Right lobe of liver (tissue), 4 donors: ENCODE measurements around the gene OPRM1.

Source experiments
- POLR2A ChIP-seq: fragments of 450-650 bp; IDR thresholded peaks from one replicate; pipeline ENCODE4 v1.6.1; 2017; ENCODE audit warnings: antibody characterized with exemption, mild to moderate bottlenecking
- TF ChIP-seq, protein P1 (sequence below), 4 donors: fragments of 200-600 bp in 3 of 4; fragments of 450-650 bp in 1 of 4; IDR thresholded peaks; one replicate each; pipeline versions ENCODE4 v1.5.1 to v1.8.0; 2016 to 2022; ENCODE audit warnings: antibody characterized with exemption in 4 of 4, mild to moderate bottlenecking in 2 of 4
- donor health status: DM: no; HTN: no; CAD: no.
- donor health status: DM: no; HTN: no; CAD: no.
- donor health status: DM: no; HTN: yes; CAD: no.

DNA sequence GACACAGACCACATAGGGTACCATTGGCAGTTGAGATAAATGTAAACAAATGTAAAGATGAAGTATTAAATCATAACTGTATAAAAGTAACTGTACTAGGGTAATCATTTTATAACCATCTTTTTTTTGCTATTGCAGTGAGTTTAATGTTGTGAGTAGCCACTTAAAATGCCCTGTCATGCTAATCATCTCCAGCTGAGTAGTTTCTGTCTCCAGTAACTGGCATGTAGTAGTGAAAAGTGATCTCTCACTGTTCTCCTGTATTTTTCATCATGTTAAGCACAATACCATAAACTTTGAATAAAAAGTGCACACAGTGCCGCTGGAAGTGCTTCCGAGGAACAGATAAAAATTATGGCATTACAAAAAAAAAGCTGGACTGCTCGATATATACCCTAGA, 45.0 kb upstream of the OPRM1 start:
- TF ChIP-seq, protein P1, sequence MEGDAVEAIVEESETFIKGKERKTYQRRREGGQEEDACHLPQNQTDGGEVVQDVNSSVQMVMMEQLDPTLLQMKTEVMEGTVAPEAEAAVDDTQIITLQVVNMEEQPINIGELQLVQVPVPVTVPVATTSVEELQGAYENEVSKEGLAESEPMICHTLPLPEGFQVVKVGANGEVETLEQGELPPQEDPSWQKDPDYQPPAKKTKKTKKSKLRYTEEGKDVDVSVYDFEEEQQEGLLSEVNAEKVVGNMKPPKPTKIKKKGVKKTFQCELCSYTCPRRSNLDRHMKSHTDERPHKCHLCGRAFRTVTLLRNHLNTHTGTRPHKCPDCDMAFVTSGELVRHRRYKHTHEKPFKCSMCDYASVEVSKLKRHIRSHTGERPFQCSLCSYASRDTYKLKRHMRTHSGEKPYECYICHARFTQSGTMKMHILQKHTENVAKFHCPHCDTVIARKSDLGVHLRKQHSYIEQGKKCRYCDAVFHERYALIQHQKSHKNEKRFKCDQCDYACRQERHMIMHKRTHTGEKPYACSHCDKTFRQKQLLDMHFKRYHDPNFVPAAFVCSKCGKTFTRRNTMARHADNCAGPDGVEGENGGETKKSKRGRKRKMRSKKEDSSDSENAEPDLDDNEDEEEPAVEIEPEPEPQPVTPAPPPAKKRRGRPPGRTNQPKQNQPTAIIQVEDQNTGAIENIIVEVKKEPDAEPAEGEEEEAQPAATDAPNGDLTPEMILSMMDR (IDR thresholded peaks at IDR 0.05), result no peak
- TF ChIP-seq POLR2A, result no peak
